Activated CD4-positive, alpha-beta T cell treated with anti-CD3 and anti-CD28 coated beads for 24 hours (primary cell): Measurements from ENCODE around the gene SPATA24.
"Not testable (repeated sequence)": the region's sequence is repeated elsewhere in the genome, so short reads cannot be mapped to it uniquely, and the experiment has no call there.

Experiments used
- DNase-seq, 2 donors: peaks; one replicate each; pipeline ENCODE4 v3.0.0-alpha.2; 2020; ENCODE audit warnings: low read depth in 2 of 2

The SPATA24 gene

DNA sequence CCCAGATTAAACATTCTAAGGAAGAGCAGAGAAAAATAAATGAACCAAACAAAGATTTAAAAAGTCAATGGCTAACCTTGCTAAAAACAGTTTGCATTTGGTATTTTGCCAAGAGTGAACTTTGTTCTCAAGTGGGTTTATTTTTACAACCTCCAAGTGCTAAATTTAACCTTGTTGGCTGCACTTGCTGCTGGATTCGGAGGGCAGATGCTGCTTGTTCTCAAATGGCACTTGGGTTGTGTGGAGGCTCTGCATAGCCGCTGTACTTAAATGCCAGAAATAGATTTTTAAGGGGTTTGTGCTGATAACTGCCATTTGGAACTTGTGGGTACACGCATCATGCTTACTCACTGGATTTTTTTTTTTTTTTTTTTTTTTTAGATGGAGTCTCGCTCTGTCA lies 13.3 kb upstream of the SPATA24 start:
- DNase-seq, result no peak

DNA sequence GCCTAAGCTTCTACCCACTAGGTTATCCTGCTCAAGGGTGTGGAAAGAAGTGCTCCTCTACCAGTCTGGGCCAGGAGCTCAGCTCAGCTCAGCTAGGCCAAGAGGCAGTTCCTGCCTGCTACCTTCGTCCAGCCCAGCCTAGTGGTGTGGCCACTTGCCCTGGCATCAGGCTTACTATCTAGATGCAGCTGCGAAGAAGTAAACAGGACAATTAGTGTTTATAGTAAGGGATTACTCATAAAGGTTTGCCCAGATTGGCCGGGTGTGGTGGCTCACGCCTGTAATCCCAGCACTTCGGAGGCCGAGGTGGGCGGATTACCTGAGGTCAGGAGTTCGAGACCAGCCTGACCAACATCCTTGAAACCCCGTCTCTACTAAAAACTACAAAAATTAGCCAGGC lies 12.8 kb upstream of the SPATA24 start:
- no peak for DNase-seq

- DNase-seq, result no peak
Measured at GRCh38 chr5:139415869-139416268, 12.0 kb upstream of the SPATA24 start.

DNA sequence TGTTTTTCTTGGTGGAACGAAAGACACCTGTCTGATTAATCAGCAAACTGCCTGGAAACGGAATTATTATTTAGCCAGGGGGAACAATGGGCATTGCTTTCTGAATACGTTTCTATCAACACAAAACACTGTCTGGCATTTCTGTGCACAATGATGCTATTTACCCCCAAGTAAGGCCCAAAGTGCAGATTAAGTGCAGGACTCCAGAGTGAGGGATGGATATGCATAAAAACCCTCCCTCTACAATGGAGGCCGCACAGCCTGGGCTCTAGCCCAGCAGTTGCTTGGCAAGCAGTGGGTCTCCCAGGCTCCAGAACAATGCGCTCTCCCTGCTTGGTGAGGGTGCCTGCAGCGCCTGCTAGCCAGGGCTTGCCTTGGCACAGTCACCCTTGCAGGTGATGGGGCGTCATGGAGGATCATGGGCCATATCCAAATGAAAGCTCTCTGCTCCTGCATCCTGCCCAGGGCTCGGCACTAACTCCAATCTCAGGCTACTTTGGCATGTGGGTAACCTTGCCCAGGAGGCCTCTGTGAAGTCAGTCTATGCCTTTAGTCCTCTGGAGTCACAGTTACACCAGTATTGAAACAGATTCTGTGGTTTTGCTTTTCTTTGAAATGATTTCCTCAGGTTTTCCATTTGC lies 11.5 kb upstream of the SPATA24 start:
- DNase-seq, result no peak

- no peak for DNase-seq
Measured at GRCh38 chr5:139414581-139415130, 10.8 kb upstream of the SPATA24 start.

GRCh38 chr5:139413963-139414362 lies 10.1 kb upstream of the SPATA24 start:
- no peak for DNase-seq

- DNase-seq, result no peak
Measured at GRCh38 chr5:139413153-139413552, 9.3 kb upstream of the SPATA24 start.

DNA sequence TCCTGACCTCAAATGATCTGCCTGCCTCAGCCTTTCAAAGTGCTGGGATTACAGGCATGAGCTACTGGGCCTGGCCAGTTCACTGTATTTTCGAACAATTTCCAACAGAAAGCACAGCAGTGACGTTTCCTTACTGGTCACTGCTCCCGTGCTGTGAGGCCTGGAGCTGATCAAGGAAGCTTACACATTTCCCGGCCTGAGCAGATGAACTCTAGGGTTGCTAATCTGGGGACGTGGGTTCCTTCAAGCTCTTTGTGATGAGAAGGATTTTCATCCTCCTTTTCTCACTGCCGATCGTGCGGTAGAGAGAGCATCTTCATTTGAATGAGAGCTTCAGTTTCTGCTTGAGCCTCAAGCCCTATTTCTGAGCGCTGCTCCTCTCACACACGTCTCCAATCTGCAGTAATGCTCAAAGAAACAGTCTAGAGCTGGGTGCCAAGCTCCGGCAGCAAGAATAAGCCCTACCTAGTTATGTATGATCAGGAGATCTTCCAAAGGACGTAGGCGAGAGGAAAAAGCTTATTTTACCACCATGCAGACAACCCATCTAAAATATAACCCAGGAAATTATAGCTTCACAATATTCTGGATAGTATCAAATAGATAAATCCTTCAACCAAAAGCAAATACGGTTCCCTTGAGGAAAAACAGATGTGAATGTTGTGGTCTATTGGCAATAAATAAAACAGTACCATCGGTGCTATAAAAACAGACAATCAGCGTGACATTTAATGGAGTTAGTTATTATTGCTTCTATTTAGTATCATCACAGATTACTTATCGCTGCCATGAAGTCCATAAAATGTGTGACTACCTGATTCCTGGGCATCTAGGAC lies 7.3 kb upstream of the SPATA24 start:
- DNase-seq, result no peak

DNA sequence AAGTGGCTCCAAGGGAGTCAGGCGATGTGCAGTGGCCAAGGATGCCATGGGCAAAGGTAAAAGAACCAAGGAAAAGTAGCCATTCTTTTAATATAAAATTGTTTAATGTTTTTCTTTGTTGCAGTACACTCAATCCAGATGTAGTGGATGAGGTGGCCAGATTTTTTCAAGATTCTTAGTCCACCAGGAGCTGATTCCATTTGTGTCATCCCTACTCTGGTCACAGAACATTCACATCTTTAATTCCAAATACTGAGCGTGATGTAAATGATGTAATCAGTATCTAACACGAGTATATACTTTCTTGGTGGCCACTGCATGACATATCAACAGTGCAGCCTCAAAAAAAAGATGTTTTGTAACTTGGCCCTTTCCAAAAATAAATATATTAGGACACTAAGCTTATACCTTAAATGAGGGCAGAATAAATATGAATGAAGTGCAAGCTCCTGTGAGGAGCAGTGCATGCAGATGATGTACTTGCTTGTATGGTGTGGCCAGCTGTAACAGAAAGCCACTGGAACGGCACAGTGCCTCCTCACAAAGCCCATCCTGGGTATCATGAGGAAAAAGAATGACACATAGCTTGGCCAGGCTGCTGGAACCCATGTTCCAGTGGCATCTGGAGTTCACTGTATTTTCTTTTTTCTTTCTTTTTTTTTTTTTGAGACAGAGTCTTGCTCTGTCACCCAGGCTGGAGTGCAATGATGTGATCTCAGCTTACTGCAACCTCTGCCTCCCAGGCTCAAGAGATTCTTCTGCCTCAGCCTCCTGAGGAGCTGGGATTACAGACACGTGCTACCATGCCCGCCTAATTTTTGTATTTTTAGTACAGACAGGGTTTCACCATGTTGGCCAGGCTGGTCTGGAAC lies 6.5 kb upstream of the SPATA24 start:
- DNase-seq, result no peak

- not testable (repeated sequence) for DNase-seq
Measured at GRCh38 chr5:139409116-139409515, 5.2 kb upstream of the SPATA24 start.

DNA sequence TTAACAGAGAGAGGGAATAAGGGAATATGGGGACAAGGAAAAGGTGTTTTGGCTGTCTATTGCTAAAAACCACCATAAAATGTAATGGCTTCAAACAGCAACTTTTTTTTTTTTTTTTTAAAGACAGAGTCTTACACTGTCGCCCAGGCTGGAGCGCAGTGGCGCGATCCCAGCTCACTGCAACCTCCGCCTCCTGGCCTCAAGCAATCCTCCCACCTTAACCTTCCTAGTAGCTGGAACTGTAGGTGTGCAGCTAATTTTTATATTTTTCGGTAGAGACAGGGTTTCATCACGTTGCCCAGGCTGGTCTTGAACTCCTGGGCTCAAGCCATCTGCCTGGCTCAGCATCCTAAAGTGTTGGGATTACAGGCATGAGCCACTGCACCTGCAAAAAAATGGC lies 4.3 kb upstream of the SPATA24 start:
- no peak for DNase-seq

DNA sequence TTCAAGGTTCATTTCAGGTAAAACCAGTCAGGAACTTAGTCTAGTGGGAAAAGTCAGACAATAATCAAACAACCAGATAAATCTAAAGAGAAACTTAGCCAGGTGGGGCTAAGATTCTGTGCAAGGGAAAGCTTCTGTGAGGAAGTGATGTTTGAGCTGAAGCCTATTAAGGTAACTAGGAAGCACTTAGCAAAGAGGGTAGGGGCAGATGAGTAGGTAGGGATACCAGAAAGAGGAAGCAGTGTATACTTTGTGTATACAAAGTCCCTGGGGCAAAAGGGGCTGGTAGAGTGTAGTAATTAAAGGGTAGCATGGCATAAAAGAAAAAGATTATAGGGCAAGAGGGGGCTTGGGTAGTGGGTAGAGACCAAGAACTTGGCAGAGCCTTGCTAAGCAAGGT lies 3.6 kb upstream of the SPATA24 start:
- DNase-seq, result no peak

DNA sequence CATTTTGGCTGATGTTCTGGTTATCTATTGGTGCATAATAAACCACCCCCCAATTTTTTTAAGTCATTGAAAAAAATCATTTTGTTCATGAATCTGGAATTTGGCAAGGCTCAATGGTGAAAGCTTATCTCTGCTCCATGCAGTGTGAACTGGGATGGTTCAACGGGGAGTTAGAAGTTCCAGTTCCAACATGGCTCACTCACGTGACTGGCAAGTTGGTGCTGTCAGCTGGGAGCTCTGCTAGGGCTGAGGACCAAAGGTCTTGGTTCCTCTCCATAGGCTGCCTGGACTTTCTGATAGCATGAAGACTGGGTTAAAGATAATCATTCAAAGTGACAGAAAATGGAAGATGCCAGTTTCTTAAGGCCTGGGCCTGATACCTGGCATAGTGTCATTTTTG lies 3.1 kb upstream of the SPATA24 start:
- DNase-seq, result no peak

GRCh38 chr5:139404484-139404840 lies 573 bp upstream of the SPATA24 start:
- no peak for DNase-seq

DNA sequence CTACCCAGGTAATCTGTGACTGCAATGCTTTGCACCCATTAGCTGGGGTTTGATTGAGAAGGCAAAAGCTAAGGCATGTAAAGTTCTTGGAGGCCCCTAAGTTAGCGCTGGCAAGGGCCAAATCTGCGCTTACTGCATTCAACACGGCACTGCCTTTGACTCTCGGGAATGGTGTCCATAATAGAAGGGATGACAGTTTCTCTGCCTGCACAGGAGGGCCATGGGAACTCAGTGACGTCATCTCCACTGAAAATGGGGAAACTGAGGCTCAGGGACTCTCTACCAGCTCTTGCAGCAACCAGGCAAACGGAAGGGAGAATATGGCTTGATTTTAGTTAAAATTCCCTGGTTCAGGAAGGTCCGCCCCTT lies 487 bp downstream of the SPATA24 start:
- DNase-seq, result no peak

- DNase-seq, result no peak
Measured at GRCh38 chr5:139402561-139403158, 1.2 kb downstream of the SPATA24 start.

DNA sequence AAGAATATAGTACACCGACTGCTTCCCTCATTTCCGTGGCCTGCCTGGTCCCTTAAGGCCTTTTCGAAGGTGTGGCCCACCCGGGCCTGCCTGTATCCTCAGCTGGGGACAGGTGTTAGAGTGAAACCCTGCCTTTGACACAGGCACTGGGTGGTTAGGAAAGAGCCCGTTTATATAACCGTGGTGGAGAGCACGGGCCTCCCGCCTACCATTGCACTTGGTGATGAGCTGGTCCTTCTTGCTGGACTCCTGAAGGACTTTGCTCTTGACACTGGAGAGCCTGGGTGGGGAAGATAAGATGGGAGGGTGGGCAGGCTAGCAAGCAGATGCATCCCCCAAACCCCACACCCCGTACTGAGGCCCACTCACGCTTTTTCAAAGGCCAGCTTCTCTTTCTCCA lies 2.3 kb downstream of the SPATA24 start:
- DNase-seq, result no peak

DNA sequence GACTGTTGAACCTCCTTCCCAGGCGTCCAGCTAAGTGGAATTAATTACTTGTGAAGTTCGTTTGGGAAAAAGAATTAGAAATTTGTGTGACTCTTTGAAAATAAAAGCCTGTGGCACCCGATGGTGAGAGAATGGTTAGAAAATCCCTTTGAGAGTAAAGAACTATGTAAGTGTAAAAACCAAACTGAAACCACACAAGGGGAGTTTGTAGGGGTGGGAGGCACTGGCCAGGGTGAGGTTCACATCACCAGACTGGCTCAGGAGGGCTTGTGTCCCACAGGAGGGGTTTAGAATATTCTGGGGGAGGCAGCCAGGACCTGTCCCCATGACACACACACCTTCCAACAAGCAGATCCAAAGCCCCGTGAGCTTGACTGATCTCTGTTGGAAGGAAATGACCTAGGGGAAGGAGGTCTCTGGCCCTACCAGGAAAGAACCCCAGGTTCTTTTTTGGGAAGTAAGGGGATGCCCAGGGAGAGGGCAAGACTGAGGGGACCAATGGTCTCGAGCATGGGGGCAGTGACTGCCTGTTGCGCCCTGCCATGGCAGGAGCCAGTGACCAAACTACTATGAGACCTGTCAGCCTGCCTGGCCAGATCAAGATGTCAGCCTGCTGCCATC lies 4.3 kb downstream of the SPATA24 start:
- DNase-seq, result no peak

GRCh38 chr5:139397921-139398320 lies 6.0 kb downstream of the SPATA24 start:
- no peak for DNase-seq

GRCh38 chr5:139396691-139397090 lies 7.2 kb downstream of the SPATA24 start:
- DNase-seq, result no peak

DNA sequence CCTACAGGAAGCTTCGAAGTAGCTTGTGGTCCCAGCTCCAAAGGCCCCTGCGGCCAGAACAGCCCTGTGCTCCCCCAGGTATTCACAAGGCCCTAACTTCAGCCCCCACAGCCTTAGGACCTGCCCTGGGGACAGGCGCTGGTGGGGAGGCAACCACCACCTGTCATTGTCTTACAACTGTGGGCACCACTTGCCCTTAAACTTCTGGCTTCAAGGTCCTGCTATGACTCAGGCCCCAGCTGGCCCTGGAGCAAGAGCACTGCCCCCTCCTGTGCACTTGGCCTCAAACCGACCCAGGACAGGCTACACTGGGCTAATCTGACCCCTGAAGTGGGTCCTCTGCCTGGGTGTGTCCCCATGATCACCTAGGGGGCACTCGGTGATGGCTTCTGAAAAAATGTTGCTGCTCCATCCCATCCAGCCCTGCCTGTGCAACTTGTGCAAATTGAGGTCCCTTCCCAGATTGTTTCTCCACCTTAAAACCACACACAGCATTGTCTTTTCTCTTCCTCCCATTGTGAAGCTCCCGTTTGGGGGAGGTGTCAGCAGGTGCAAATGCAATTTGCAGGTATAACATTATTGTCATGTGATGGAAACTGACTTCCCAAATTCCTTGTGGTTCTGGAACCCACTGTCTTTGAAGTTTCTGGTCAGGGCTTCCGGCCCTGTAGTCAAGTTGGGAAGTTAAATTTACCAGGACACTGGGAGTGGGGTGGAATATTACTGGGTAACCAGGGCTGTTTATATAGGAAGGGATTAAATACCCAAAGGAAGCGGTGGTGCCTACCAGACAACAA lies 7.8 kb downstream of the SPATA24 start:
- no peak for DNase-seq
